Measurements from ENCODE around the gene GBF1.
A peak's percentile ranks its signal among the peaks of the same experiment; 100 is the strongest.

The GBF1 gene

GRCh38 chr10:102408728-102409603, 163.6 kb downstream of the GBF1 start:
- peak; percentile 56 for DNase-seq (ENCODE audit: low read depth)

GRCh38 chr10:102409604-102410428, 164.5 kb downstream of the GBF1 start:
- no peak for DNase-seq (ENCODE audit: low read depth)

- no peak for DNase-seq (ENCODE audit: low read depth)
Observed at GRCh38 chr10:102410429-102411073, 165.2 kb downstream of the GBF1 start.

DNA sequence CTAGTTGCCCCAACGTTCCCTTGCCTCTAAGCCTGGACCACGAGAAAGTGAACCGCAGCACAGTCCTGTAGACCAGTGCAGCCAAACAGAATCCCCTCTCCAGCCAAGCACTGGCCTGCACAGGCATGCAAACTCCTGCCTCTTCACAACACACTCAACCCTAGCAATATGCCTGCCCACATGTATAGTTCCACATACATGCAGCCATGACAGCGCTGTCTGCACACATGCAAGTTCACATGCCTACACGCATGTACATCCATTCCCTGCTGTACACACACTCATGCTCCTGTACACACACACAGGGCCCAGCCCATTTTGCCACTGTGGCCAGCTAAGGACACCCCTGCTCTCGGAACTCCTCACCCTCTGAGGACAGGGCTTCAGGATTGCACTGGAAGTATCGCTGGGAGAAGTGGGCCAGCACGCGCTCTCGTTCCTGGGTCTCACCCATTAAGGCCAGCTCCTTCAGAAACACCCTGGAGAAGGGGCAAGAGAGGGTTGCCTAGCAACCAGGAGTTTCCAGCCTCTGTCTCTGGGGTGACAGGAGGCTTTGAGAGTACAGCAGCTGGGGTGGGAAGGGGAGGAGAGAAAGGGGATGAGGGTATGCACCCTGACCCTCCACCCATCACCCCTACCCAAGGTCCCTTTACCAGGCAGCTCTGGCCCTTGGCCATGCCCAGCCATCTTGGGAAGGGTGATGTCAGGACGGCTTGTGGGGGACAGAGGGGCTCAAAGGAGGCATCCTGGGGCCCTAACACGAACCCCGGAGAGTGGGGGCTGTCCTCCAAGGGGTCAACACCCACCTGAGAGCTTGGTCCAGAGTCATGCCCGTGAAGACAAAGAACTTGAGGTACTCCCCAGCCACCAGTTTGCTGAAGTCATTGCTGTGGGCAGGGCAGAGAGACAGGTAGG, 166.3 kb downstream of the GBF1 start:
- no peak for DNase-seq (ENCODE audit: low read depth)

DNA sequence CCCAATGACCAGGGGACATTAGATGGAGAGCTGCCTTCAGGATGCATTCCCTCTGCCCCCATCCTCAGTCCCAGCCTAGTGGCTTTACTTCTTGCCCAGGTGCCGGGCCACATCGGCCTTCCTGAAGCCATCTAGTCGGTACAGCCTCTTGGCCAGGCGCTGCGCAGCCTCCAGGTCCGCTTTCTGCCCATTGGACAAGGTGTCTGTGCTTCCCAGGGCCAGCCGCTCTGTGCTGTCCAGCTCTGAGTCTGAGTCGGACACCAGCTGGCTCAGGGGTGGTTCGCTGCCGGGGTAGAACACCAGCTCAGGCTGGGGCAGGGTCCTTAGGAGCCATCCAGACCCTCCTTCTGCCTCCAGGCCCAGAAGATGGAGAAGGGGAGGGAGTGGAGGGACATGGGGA, 167.0 kb downstream of the GBF1 start:
- DNase-seq (ENCODE audit: low read depth), result no peak

GRCh38 chr10:102413053-102413705, 167.8 kb downstream of the GBF1 start:
- no peak for DNase-seq (ENCODE audit: low read depth)

GRCh38 chr10:102413806-102414561, 168.7 kb downstream of the GBF1 start:
- no peak for DNase-seq (ENCODE audit: low read depth)

- DNase-seq (ENCODE audit: low read depth), result no peak
Observed at GRCh38 chr10:102414749-102415148, 169.4 kb downstream of the GBF1 start.

DNA sequence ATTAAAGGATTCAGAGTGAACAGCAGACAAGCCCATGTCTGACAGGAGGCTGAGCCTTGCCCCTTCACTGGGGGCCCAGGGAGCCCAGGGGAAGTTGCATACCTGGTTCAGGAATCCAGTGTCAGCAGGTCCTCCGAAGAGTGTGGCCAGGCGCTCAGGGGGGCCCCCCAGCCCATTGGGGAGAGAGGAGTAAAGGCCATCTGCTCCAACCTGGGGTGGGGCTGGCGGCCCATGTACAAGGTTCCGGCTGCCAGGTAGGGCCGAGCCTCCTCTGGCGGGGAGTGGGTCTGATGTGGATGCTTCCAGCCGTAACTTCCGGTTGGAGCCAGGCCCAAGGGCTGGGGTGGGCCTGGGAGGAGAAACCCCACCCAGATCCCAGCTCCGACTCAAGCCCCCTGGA, 171.0 kb downstream of the GBF1 start:
- no peak for DNase-seq (ENCODE audit: low read depth)

GRCh38 chr10:102416695-102417094, 171.4 kb downstream of the GBF1 start:
- no peak for DNase-seq (ENCODE audit: low read depth)

DNA sequence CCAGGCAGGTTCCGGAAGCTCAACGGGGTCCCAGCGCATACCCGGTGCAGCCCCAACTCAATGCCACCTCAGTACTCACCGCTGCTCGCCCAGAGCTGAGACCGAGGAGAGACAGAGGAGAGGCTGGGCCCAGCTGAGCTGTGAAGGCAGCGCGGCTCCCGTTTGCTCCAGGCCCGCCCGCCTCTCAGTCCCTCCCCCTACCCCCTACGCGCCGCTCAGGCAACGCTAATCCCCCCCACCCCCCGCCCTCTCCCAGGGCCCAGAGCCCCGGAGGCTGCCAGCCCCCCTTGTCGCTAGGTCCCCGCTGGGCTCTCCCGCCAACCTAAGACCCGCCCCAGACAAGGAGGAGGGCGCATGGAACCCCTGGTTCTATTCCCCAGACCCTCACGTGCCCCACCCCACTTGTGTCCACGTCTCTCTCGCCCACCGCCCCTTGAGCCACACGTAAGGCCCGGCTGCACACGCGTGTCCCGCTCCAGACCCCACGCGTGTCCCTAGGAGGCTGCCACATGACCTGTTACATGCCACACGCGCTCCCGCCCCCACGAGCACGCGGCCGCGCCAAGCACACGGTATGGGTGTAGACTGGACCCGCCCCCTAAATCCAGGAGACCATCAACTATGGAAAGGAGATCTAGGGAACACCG, 173.4 kb downstream of the GBF1 start, which contains the start of gene PSD:
Gene PSD (minus strand): TSS at position 164 of the 647 bp plus-strand sequence. CDS start 1,747 bp downstream, outside the sequence.
- no peak for DNase-seq (ENCODE audit: low read depth)

- DNase-seq (ENCODE audit: low read depth), result peak; percentile 48
Observed at GRCh38 chr10:102419269-102420180, 174.2 kb downstream of the GBF1 start.

DNA sequence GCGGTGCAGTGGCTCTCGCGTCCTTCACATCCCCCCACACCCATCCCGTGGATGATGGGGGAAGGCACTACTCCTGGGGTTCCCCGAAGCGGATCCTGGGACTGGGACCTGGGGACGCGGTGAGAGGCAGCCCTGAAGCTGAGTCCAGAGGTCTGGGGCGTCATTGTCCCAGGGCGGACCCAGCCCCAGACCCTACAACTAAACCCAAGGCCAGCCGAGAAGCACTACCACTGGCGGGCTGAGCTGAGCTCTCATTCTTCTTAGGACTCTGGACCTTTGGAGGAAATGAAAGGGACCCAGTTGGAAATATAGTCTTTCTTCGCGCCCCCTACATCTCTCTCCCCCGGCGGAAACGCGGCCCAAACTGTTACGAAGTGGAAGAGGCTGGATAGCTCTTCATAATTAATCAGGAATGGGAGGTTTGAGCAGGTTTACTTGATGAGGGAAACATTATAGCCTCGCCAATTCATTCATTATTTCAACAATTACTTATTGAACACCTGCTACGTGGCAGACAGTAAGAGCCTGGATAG, 174.9 kb downstream of the GBF1 start:
- DNase-seq (ENCODE audit: low read depth), result no peak

DNA sequence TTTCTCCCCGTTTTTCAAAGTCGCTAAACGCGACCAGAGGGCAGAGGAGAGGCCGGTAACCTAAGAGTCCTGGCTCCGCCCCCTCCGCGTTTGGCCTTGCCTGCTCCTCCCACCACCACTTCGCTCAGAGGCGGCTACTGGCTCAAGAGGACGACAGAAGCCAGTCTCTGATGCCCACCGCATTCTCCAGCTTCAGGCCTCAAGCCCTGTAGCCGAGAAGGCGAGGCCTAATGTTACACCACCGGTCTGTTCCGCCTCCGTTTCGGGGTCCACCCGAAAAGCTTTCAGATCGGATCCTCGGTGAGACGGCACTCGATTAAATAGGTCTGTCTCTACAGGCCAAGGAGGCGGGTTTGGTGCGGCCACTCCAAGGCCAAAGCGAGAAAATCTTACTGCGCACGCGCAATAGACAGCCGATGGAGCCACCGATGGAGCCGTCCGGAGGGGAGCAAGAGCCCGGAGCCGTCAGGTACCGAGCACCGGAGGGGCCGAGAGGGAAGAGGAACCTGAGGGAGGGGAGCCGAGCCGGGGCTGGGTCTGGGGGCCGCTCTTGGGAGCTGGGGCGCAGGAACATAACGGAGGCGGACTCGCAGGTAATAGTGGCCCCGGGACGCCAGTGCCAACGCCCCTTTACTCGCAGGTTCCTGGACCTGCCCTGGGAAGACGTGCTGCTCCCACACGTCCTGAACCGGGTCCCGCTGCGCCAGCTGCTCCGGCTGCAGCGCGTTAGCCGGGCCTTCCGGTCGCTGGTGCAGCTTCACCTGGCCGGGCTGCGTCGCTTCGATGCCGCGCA, 175.6 kb downstream of the GBF1 start, which contains the start of gene FBXL15:
Gene FBXL15 (plus strand): TSS at position 123 of the 793 bp plus-strand sequence. CDS start 294 bp downstream, at position 417.
- peak; percentile 84 for DNase-seq (ENCODE audit: low read depth)

DNA sequence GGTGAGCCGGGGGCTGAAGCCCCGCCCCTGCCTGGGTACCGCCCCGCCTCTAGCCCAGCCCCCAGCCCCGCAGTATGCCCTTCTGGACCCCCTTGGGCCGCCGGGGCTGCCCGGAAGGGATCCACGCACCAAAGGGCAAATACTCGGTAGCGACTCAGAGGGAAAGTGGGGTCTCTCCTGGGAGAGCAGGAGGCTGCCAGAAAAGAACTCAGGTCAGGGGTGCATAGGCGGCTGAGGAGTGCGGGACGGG, 176.1 kb downstream of the GBF1 start:
- DNase-seq (ENCODE audit: low read depth), result no peak

GRCh38 chr10:102421757-102422512, 176.6 kb downstream of the GBF1 start:
- no peak for DNase-seq (ENCODE audit: low read depth)

Measured in T-helper 22 cell (primary cell).